ENCODE data around the gene BDKRB1.

GRCh38 chr14:96274543-96274942 is 18.5 kb downstream of the BDKRB1 start:
- TF ChIP-seq RAD21 (IDR thresholded peaks at IDR 0.05; ENCODE audit: insufficient read depth, low read depth, low read length) (no peak), YY1 (IDR thresholded peaks at IDR 0.05; ENCODE audit: low read depth, low read length) (no peak), HCFC1 (IDR thresholded peaks at IDR 0.05; ENCODE audit: low read length) (no peak), ZNF384 (IDR thresholded peaks at IDR 0.05; ENCODE audit: borderline replicate concordance, low read depth, low read length) (no peak), POLR2A (IDR thresholded peaks at IDR 0.05; ENCODE audit: low read depth, low read length) (no peak), SIN3A (IDR thresholded peaks at IDR 0.05; ENCODE audit: low read depth, low read length) (no peak), ZNF622 (IDR thresholded peaks at IDR 0.05) (no peak), SRF (IDR thresholded peaks at IDR 0.05; ENCODE audit: low read depth in 2 of 2, low read length in 2 of 2) (no peak), SP1 (IDR thresholded peaks at IDR 0.05; ENCODE audit: low read depth, low read length) (no peak)
